ENCODE measurements around the gene JARID2. TPM values are rescaled to one million over a fixed set of nuclear protein-coding genes. Genes with fewer than 3 reads are reported as not detected.

Gene JARID2
- total RNA-seq, 1 donor from 2014 or later, result 5.0 TPM

GRCh38 chr6:15401120-15401519 is 155.3 kb downstream of the JARID2 start:
- H3K36me3 ChIP-seq, result no peaks in the 10 kb centered on the region
- no peak overlapping the region for H3K27ac ChIP-seq
- peak overlapping the region in 1 of 2 donors; percentile 45 for H3K4me3 ChIP-seq

GRCh38 chr6:15401769-15402250 is 155.9 kb downstream of the JARID2 start:
- no peaks in the 10 kb centered on the region for H3K27me3 ChIP-seq
- no peak for DNase-seq (ENCODE audit: low spot score in 2 of 2)
- no peaks in the 10 kb centered on the region for H3K36me3 ChIP-seq
- H3K4me3 ChIP-seq, result no peak overlapping the region
- peaks cover 11 to 25% of the 10 kb centered on the region in 2 donors for H3K4me1 ChIP-seq
- H3K27ac ChIP-seq, result no peak overlapping the region
- no peak for TF ChIP-seq CTCF (IDR thresholded peaks at IDR 0.05)
- intact Hi-C loops (cut with DNase I), result no loop called here
- no peaks in the 10 kb centered on the region for H3K9me3 ChIP-seq

More at GRCh38 chr6:15401120-15401519, 155.3 kb downstream of the JARID2 start:
- Histone ChIP-seq H3K4me1 (peaks cover 11 to 25% of the 10 kb centered on the region in 2 donors), H3K9me3 (no peaks in the 10 kb centered on the region), H3K27me3 (no peaks in the 10 kb centered on the region)
- intact Hi-C loops (cut with DNase I), result no loop called here
- no peak for DNase-seq (ENCODE audit: low spot score in 2 of 2)
- no peak for TF ChIP-seq CTCF (IDR thresholded peaks at IDR 0.05)

GRCh38 chr6:15402406-15403045 is 156.7 kb downstream of the JARID2 start:
- Histone ChIP-seq H3K4me3 (no peak overlapping the region), H3K9me3 (no peaks in the 10 kb centered on the region), H3K4me1 (peaks cover 11 to 25% of the 10 kb centered on the region in 2 donors), H3K36me3 (no peaks in the 10 kb centered on the region), H3K27me3 (no peaks in the 10 kb centered on the region), H3K27ac (no peak overlapping the region)
- intact Hi-C loops (cut with DNase I), result no loop called here
- no peak for DNase-seq (ENCODE audit: low spot score in 2 of 2)
- no peak for TF ChIP-seq CTCF (IDR thresholded peaks at IDR 0.05)

- Histone ChIP-seq H3K36me3 (no peaks in the 10 kb centered on the region), H3K27me3 (no peaks in the 10 kb centered on the region), H3K4me3 (no peak overlapping the region), H3K4me1 (peaks cover 11 to 25% of the 10 kb centered on the region in 2 donors), H3K9me3 (no peaks in the 10 kb centered on the region), H3K27ac (no peak overlapping the region)
- intact Hi-C loops (cut with DNase I), result no loop called here
- no peak for TF ChIP-seq CTCF (IDR thresholded peaks at IDR 0.05)
- DNase-seq (ENCODE audit: low spot score in 2 of 2), result no peak
Observed at GRCh38 chr6:15403094-15403755, 157.4 kb downstream of the JARID2 start.

GRCh38 chr6:15404685-15404980 is 158.8 kb downstream of the JARID2 start:
- intact Hi-C loops (cut with DNase I), result no loop called here
- no peak for DNase-seq (ENCODE audit: low spot score in 2 of 2)

More at GRCh38 chr6:15404685-15404980, 158.8 kb downstream of the JARID2 start:
- H3K9me3 ChIP-seq, result no peaks in the 10 kb centered on the region
- no peak overlapping the region for H3K27ac ChIP-seq
- TF ChIP-seq CTCF (IDR thresholded peaks at IDR 0.05), result no peak
- H3K36me3 ChIP-seq, result no peaks in the 10 kb centered on the region
- H3K27me3 ChIP-seq, result no peaks in the 10 kb centered on the region
- H3K4me1 ChIP-seq, result peaks cover 11 to 18% of the 10 kb centered on the region in 2 donors
- no peak overlapping the region for H3K4me3 ChIP-seq

Measured in ascending aorta (tissue), 2 donors.